K562 (cell line): ENCODE results near the gene SLAMF7.

Experiments used
- ARNT ChIP-seq, 2 experiments: fragments of 450-650 bp; IDR thresholded peaks; 2 replicates each; pipeline ENCODE4 v1.6.1; 2016; ENCODE audit warnings: mild to moderate bottlenecking in 1 of 2
- CBFB ChIP-seq: sonication (generic); formaldehyde crosslinking; IDR thresholded peaks from 2 replicates; pipeline ENCODE4 v1.4.0; 2020; ENCODE audit warnings: mild to moderate bottlenecking, missing genetic modification reagents
- EP300 ChIP-seq: IDR thresholded peaks from 2 replicates; pipeline ENCODE4 v1.6.1; 2012; ENCODE audit warnings: low read length, improper control_type of control experiment

DNA sequence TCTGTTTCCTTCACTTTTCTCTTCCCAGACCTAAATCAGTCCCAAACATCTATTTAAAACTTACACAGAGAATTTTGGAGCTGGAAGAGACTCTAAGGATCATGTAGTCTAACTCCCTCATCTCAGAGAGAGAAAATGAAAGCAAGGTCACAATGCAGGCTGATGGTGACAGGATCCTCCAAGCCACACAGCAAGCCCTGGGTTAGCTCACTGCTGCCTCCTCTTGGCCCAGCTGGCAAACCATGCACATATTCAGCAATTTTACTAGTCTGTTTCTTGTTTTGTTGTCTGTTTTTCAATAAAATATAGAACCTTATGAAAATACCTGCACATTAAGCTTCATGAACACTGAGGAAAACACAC, 29.2 kb downstream of the SLAMF7 start:
- no peak for TF ChIP-seq ARNT (IDR thresholded peaks at IDR 0.05)
- no peak for TF ChIP-seq CBFB
- no peak for TF ChIP-seq EP300
